ENCODE measurements around the gene SULT1C2. TPM values are rescaled to one million over a fixed set of nuclear protein-coding genes. Genes with fewer than 3 reads are reported as not detected.

Gene SULT1C2
- total RNA-seq, 2 donors from 2014 or later, result 1.8 TPM; not detected in 1

DNA sequence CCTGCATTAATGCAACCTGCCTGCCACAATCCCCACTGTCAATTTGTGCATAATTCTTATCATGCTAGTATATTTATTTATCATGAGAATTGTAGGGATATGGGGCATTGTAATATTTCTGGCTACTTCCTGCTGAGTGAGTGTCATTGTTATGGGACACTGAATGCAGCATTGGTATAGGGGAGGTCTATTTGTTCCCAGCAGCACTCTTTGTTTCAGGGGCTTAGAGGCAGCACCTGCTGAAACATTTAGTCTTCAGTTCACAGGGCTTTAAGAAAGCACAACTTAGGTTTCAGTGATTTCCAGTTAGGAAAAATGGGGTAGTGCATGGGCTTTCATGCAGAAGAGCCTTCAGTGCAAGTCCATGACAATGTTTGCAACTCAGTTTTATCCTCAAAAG lies 25.3 kb upstream of the SULT1C2 start:
- DNase-seq (ENCODE audit: low spot score), result no peak
- H3K4me3 ChIP-seq, result no peak overlapping the region
- H3K27ac ChIP-seq, result no peak overlapping the region
- TF ChIP-seq, protein P1, sequence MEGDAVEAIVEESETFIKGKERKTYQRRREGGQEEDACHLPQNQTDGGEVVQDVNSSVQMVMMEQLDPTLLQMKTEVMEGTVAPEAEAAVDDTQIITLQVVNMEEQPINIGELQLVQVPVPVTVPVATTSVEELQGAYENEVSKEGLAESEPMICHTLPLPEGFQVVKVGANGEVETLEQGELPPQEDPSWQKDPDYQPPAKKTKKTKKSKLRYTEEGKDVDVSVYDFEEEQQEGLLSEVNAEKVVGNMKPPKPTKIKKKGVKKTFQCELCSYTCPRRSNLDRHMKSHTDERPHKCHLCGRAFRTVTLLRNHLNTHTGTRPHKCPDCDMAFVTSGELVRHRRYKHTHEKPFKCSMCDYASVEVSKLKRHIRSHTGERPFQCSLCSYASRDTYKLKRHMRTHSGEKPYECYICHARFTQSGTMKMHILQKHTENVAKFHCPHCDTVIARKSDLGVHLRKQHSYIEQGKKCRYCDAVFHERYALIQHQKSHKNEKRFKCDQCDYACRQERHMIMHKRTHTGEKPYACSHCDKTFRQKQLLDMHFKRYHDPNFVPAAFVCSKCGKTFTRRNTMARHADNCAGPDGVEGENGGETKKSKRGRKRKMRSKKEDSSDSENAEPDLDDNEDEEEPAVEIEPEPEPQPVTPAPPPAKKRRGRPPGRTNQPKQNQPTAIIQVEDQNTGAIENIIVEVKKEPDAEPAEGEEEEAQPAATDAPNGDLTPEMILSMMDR (IDR thresholded peaks at IDR 0.05), result no peak
- TF ChIP-seq POLR2A (IDR thresholded peaks at IDR 0.05) (no peak), POLR2AphosphoS5 (IDR thresholded peaks at IDR 0.05) (no peak)
- no peaks in the 10 kb centered on the region for H3K36me3 ChIP-seq
- intact Hi-C loops (cut with DNase I), result no loop called here
- no peaks in the 10 kb centered on the region for H3K9me3 ChIP-seq
- no peaks in the 10 kb centered on the region for H3K27me3 ChIP-seq (replicated peaks; ENCODE audit: insufficient read depth)
- H3K4me1 ChIP-seq (replicated peaks), result no peaks in the 10 kb centered on the region

DNA sequence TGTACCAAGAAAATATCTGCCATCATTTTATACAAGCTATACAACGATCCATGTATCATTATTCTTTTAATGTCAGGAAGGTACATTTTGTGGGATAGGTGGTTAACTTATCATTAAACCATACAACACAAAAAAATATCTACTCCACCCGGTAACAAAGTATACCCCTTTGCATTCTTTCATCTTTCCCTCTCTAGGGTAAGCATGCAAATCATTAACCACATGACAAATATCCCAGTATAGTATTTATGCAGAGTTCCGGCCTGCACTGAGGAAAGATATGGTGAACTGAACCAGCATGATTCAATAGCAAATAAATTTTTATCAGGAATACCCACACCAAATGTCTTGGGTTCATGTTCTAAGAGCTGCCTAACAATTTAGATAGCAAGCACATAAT lies 22.5 kb upstream of the SULT1C2 start:
- 60% methylated on average over 3 of the region's 3 CpGs for WGBS
- Histone ChIP-seq H3K27me3 (replicated peaks; ENCODE audit: insufficient read depth) (no peaks in the 10 kb centered on the region), H3K4me3 (no peak overlapping the region), H3K9me3 (no peaks in the 10 kb centered on the region), H3K36me3 (no peaks in the 10 kb centered on the region), H3K27ac (no peak overlapping the region), H3K4me1 (replicated peaks) (no peaks in the 10 kb centered on the region)
- intact Hi-C loops (cut with DNase I), result no loop called here
- DNase-seq (ENCODE audit: low spot score), result no peak
- TF ChIP-seq, protein P1 (IDR thresholded peaks at IDR 0.05), result no peak
- TF ChIP-seq POLR2AphosphoS5 (IDR thresholded peaks at IDR 0.05) (no peak), POLR2A (IDR thresholded peaks at IDR 0.05) (no peak)

DNA sequence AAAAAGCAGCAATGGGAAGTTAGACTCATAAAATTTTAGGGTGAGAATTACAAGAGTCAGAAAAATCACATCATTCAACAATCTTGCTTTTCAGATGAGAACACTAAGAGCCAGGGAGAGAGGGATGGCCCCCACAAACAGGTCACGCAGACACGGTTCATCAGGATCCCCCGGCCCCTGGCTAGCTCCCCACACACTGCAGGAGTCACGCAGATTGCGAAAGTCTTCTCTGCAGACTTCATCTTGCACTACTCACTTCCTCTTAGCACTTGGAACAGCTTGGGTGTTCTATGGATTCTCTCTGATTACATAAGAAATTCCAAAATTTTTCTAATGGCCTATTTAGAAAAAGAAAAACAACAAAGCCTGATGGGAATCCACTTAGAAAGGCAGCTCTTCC lies 21.6 kb upstream of the SULT1C2 start:
- TF ChIP-seq, protein P1 (IDR thresholded peaks at IDR 0.05), result no peak
- no peak for TF ChIP-seq POLR2AphosphoS5 (IDR thresholded peaks at IDR 0.05)
- TF ChIP-seq POLR2A (IDR thresholded peaks at IDR 0.05), result no peak

DNA sequence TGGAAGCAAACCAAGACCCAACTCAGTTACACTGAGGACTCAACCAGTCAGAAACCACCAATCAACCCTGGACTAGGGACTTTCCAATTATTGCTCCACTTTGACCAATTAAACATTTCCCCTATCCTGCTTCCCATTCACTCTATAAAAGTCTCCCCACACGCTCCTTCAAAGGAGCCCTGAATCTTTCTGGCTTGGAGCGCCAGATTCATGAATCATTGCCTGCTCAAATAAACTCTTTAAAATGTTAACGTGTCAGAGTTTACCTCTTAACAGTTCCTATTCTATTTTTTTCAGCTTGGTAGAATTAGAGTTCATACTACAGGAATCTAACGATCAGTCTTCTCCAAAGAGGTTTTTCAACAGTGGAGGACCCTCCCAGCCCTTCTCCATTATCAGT lies 20.7 kb upstream of the SULT1C2 start:
- H3K27me3 ChIP-seq (replicated peaks; ENCODE audit: insufficient read depth), result no peaks in the 10 kb centered on the region
- H3K9me3 ChIP-seq, result no peaks in the 10 kb centered on the region
- H3K27ac ChIP-seq, result peak overlapping the region in 1 of 2 donors; percentile 53
- intact Hi-C loops (cut with DNase I), result no loop called here
- H3K36me3 ChIP-seq, result no peaks in the 10 kb centered on the region
- no peaks in the 10 kb centered on the region for H3K4me1 ChIP-seq (replicated peaks)
- 10% methylated on average over 4 of the region's 4 CpGs for WGBS
- TF ChIP-seq, protein P1 (IDR thresholded peaks at IDR 0.05), result no peak
- peak; percentile 50 for TF ChIP-seq POLR2AphosphoS5 (IDR thresholded peaks at IDR 0.05)
- DNase-seq (ENCODE audit: low spot score), result peak; percentile 13
- H3K4me3 ChIP-seq, result no peak overlapping the region

More for the DNA sequence above, 21.6 kb upstream of the SULT1C2 start:
- intact Hi-C loops (cut with DNase I), result no loop called here
- H3K9me3 ChIP-seq, result no peaks in the 10 kb centered on the region
- no peaks in the 10 kb centered on the region for H3K4me1 ChIP-seq (replicated peaks)
- no peak overlapping the region for H3K4me3 ChIP-seq
- no peak for DNase-seq (ENCODE audit: low spot score)
- no peaks in the 10 kb centered on the region for H3K36me3 ChIP-seq
- peak overlapping the region; percentile 15 to 53 for H3K27ac ChIP-seq
- H3K27me3 ChIP-seq (replicated peaks; ENCODE audit: insufficient read depth), result no peaks in the 10 kb centered on the region
- WGBS, result 62% methylated on average over 5 of the region's 5 CpGs

DNA sequence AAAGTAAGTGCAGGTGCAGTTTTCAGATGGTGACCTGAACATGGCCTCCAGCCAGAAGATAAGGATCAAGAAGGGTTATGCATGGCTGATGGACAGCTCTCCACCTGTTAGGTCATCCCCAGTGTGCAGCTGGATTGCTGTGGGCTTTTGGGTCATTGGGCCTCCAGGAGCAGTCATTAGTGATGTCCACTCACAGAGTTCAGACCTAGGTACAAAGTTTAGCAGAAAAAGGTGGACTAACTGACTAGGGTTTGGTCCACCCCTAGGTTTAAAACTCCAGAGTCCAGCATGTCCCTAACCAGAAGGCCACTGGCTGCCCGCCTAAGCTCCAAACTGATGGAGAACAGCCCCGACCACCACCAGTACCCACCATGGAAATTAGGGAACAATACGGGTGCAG lies 18.3 kb upstream of the SULT1C2 start:
- no peak for TF ChIP-seq POLR2AphosphoS5 (IDR thresholded peaks at IDR 0.05)
- Histone ChIP-seq H3K4me3 (no peak overlapping the region), H3K27ac (no peak overlapping the region), H3K4me1 (replicated peaks) (no peaks in the 10 kb centered on the region), H3K36me3 (no peaks in the 10 kb centered on the region), H3K27me3 (replicated peaks; ENCODE audit: insufficient read depth) (no peaks in the 10 kb centered on the region), H3K9me3 (no peaks in the 10 kb centered on the region)
- no peak for DNase-seq (ENCODE audit: low spot score)
- intact Hi-C loops (cut with DNase I), result no loop called here
- WGBS, result 74% methylated on average over 3 of the region's 3 CpGs

All from prostate gland (tissue), 2 donors.